IMR-90 (cell line): ENCODE results near the gene PLPPR3.

Experiments
- BHLHE40 ChIP-seq: fragments of 150-350 bp; IDR thresholded peaks from 2 replicates; pipeline ENCODE4 v1.6.1; 2016; ENCODE audit warnings: mild to moderate bottlenecking, low read depth, low read length
- CHD1 ChIP-seq: IDR thresholded peaks from 2 replicates; pipeline ENCODE4 v1.6.1; 2012; ENCODE audit warnings: low read depth, low read length, improper control_type of control experiment
- FOS ChIP-seq: fragments of 150-350 bp; IDR thresholded peaks from 2 replicates; pipeline ENCODE4 v1.6.1; 2016; ENCODE audit warnings: low read depth, low read length
- MAFK ChIP-seq: IDR thresholded peaks from 2 replicates; pipeline ENCODE4 v1.6.1; 2012; ENCODE audit warnings: low read depth, low read length, improper control_type of control experiment
- NFE2L2 ChIP-seq: fragments of 150-350 bp; IDR thresholded peaks from 2 replicates; pipeline ENCODE4 v1.6.1; 2016; ENCODE audit warnings: low read depth, mild to moderate bottlenecking, low read length
- POLR2A ChIP-seq: IDR thresholded peaks from 2 replicates; pipeline ENCODE4 v1.6.1; 2012; ENCODE audit warnings: mild to moderate bottlenecking, low read depth, low read length
- RAD21 ChIP-seq: IDR thresholded peaks from 2 replicates; pipeline ENCODE4 v1.6.1; 2012; ENCODE audit warnings: low read length, improper control_type of control experiment
- RFX5 ChIP-seq: IDR thresholded peaks from 2 replicates; pipeline ENCODE4 v1.8.0; 2012; ENCODE audit warnings: low read depth, mild to moderate bottlenecking, low read length, moderate library complexity
- TF ChIP-seq, protein P1 (sequence below): conservative IDR thresholded peaks from 2 replicates; pipeline ENCODE4 v1.5.1; 2012; ENCODE audit warnings: mild to moderate bottlenecking, low read depth, low read length, improper control_type of control experiment
- TF ChIP-seq, protein P2 (sequence below): fragments of 150-350 bp; IDR thresholded peaks from 2 replicates; pipeline ENCODE4 v1.6.1; 2016; ENCODE audit warnings: low read depth, mild to moderate bottlenecking, low read length, moderate library complexity, borderline replicate concordance

DNA sequence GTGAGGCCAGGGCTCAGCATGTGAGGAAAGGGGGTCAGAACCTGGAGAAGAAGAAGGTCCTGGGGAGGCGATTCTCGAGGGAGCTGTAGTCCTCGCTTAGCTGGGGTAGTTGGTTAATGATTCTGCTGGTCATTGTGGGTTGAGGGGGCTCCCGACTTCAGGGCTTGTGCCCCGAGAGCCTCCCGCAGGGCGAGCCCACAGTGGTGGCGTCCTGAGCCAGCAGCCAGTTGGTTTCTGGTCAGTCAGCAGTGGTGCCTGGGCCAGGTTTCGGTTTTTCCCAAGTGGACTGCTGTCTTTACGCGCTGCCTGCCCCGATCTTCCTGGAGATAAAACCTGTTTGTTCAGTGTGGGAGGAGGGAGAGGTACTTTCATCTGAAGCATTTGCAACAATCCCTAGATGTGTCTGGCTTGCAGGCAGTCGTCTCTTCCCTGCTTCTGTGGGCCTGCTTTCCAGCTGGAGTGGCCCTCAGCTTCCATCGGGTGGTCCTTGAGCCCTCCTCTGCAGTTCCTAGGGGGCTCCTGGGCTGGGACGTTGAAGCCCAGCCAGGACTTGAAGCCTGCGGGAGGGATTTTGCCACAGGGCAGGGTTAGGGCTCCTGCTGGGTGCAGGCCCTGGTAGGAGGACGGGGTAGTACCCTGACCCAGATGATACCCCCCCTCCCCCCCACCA, 21.3 kb downstream of the PLPPR3 start:
- TF ChIP-seq, protein P1, sequence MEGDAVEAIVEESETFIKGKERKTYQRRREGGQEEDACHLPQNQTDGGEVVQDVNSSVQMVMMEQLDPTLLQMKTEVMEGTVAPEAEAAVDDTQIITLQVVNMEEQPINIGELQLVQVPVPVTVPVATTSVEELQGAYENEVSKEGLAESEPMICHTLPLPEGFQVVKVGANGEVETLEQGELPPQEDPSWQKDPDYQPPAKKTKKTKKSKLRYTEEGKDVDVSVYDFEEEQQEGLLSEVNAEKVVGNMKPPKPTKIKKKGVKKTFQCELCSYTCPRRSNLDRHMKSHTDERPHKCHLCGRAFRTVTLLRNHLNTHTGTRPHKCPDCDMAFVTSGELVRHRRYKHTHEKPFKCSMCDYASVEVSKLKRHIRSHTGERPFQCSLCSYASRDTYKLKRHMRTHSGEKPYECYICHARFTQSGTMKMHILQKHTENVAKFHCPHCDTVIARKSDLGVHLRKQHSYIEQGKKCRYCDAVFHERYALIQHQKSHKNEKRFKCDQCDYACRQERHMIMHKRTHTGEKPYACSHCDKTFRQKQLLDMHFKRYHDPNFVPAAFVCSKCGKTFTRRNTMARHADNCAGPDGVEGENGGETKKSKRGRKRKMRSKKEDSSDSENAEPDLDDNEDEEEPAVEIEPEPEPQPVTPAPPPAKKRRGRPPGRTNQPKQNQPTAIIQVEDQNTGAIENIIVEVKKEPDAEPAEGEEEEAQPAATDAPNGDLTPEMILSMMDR, result no peak
- TF ChIP-seq RFX5 (no peak), POLR2A (no peak), RAD21 (no peak), CHD1 (no peak), MAFK (no peak), NFE2L2 (no peak), BHLHE40 (no peak), FOS (no peak)
- TF ChIP-seq, protein P2, sequence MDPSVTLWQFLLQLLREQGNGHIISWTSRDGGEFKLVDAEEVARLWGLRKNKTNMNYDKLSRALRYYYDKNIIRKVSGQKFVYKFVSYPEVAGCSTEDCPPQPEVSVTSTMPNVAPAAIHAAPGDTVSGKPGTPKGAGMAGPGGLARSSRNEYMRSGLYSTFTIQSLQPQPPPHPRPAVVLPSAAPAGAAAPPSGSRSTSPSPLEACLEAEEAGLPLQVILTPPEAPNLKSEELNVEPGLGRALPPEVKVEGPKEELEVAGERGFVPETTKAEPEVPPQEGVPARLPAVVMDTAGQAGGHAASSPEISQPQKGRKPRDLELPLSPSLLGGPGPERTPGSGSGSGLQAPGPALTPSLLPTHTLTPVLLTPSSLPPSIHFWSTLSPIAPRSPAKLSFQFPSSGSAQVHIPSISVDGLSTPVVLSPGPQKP, result no peak
